Measurements from ENCODE around the gene LAMP1.

GRCh38 chr13:113338451-113338850 is 41.4 kb downstream of the LAMP1 start:
- TF ChIP-seq EZH2 (IDR thresholded peaks at IDR 0.05; ENCODE audit: low read length, missing control alignments) (no peak), CTCF (conservative IDR thresholded peaks at IDR 0.05 in 1 of 2, IDR thresholded peaks at IDR 0.05 in 1 of 2; ENCODE audit: low read depth in 1 of 2, low read length in 2 of 2) (no peak)

Measured in fibroblast of lung (primary cell).